CD4-positive, alpha-beta T cell treated with Interleukin-10 for 1 hour (primary cell): ENCODE results near the gene AK9.
A peak's percentile ranks its signal among the peaks of the same experiment; 100 is the strongest.
"Not testable (repeated sequence)": the region's sequence is repeated elsewhere in the genome, so short reads cannot be mapped to it uniquely, and the experiment has no call there.

Experiments used
- DNase-seq: peaks from one replicate; pipeline ENCODE4 v3.0.0-alpha.2; 2020

The AK9 gene

DNA sequence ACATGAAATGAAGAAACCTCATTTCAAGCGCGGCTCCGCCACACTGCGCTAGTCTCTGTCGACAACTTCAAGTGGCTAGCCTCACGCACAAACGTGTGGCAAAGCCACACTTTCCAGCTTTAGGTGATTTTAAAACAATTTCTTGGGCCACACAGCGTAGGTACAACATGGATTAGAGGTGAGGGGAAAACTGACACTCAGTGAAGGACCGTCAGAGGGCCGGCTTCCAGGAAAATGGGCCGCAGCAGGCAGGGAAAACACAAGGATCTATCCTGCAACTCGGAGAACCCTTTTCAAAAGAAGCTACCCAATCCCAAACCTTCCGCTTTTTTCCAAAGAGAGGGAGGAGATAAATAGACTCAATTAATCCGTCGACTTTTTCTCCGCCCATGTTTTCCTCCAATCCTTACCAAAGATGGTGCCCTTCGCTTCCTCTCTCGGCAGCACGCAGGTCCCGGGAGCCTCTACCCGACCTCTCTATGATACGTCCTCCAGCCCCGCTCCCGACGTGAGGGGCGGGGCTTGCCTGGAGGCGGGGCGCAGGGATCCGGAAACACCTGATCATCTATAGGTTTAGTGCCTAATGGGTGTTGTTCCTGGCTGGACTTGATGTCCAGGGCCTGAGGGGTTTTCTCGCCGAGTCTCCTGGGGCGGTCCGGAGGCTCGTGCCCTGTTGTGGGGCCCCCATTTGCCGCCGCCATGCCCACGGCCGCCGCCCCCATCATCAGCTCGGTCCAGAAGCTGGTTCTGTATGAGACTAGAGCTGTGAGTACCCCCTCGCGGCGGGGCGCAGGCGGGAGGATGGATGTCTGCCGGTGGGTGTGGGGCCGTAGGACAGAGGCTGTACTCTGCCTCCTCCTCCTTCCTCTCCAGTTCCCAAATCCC is at the start of gene AK9, which contains the start of gene FIG4:
Gene AK9, minus strand, starts transcription at position 466 of the 885 bp plus-strand sequence. CDS start 15,457 bp downstream, outside the sequence.
Gene FIG4, plus strand, starts transcription at position 560 of the 885 bp plus-strand sequence. Its CDS starts 140 bp downstream, at position 700.
- DNase-seq = peak; percentile 91

DNA sequence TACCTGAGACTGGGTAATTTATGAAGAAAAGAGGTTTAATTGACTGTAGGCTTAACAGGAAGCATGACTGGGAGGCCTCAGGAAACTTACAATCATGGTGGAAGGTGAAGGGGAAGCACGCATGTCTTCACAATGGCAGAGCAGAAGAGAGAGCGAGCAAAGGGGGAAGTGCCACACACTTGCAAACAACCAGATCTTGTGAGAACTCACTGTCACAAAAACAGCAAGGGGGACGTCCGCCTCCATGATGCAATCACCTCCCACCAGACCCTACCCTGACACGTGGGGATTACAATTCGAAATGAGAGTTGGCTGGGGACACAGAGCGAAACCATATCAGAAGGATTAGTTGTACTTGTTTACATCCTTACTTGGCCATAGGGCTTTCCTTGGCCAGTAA is 49.8 kb upstream of the AK9 start:
- DNase-seq = no peak

DNA sequence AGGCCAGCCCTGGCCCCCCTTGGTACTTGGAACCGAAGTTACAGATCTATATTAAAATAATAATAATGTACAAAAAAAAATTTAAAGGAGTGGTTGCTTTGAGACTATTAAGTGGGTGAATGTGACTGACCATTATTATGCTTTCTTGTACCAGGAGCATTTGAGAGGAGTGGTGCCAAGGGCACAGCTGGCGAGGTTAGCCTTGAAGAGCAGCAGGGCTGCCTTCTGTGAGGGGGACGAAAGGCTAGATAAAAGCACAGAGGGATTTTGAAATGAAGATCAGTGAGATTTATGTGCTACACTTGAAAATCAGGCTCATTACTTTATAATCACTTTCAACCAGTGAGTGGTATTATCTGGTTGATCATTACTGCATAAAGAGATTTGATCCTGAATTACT is 48.7 kb upstream of the AK9 start:
- DNase-seq = no peak

DNA sequence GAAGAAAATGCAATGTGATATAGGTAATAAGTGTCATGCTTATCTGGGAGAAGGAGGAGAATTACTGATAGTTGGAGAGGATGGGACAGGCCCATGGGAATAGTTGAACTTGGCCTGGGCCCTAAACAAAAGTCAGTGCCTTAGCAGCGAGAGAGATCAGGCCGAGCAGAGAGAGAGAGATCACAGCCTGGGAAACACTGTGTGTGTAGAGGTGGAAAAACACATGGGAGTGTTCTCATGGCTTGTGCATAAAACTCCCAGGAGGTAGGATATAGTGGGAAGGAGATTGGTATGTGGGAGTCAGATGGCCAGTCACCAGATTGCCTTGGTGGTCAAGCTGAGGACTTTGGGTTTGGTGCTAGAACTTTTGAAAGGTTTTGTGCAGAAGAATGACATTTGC is 47.7 kb upstream of the AK9 start:
- DNase-seq = no peak

DNA sequence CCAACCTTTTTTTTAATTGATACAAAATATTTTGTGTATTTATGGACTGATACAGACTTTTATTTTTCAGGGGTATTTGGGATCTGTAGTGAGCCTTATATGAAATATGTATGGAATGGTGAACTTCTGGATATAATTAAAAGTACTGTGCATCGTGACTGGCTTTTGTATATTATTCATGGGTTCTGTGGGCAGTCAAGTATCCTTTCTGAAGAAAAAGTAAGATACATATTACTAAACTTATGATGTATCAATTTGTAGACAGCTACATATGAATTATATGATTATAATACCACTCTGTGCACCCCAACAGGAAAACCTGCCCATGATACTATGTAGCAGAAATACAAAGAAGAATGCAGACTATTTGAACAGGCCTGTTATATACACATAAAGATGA is 47.3 kb upstream of the AK9 start:
- no peak for DNase-seq

DNA sequence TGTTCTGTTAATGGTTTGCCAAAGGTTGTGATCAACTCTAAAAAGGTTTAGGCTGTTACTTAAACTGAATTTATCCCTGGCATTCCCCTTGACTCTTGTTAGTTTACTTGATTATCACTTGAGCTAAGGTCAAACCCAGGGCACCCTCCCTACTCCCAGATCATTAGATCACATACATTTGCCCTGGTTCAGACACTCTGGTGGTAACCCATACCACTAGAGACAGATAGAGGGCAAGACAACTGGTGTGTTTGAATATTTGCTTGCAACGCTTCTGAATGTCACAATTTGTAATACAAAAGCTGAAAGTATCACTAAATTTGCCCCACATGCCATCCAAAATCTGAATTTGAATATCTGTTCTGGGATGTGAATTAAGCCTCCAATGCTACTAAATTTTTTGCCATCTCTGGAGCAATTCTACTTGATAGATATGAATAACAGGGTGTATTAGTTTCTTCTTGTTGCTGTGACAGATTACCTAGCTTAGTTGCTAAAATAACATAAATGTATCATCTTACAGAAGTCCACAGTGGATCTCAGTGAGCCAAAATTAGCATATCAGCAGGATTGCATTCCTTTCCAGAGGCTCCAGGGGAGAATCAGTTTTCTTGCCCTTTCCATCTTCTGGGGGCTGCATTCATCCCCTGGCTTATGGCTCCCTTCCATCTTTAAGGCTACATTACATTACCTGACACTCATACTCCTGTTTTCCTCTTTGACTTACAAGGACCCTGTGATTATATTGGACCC is 45.4 kb upstream of the AK9 start:
- no peak for DNase-seq

DNA sequence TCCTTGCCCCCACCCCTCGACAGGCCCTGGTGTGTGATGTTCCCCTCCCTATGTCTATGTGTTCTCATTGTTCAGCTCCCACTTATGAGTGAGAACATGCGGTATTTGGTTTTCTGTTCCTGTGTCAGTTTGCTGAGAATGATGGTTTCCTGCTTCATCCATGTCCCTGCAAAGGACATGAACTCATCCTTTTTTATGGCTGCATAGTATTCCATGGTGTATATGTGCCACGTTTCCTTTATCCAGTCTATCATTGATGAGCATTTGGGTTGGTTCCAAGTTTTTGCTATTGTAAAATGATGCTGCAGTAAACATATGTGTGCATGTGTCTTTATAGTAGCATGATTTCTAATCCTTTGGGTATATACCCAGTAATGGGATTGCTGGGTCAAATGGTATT is 34.2 kb upstream of the AK9 start:
- not testable (repeated sequence) for DNase-seq

DNA sequence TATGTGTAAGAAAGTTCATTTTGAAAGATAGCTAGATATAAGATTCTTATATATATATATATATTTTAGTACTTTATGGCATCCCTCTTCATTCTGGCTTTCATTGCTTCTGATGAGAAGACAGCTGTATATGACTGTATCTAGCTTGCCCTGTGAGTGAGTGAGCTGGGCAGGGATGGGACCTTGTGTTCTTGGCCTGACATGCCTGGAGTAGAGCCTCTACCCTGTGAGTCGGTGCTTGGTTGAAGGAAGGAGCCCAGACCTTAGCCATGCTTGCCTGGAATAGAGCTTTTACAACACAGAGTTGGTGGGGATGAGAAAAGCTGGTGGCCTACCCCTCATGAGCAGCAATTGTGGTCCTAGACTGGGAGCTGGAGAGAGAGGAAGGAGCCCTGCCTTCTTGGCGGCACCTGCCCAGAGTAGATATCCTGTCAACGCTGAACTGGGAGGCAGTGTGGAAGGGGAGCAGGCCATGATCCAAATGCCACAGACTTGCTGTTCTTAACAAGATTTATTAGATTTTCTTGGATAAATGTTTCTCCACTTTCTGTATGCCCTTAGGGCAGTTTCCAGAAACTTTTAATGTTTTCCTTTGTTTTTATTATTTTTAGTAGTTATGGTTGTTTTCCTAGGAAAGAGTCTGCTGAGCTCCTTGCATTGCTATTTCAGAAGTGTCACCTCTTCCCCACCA is 31.7 kb upstream of the AK9 start:
- DNase-seq = no peak

DNA sequence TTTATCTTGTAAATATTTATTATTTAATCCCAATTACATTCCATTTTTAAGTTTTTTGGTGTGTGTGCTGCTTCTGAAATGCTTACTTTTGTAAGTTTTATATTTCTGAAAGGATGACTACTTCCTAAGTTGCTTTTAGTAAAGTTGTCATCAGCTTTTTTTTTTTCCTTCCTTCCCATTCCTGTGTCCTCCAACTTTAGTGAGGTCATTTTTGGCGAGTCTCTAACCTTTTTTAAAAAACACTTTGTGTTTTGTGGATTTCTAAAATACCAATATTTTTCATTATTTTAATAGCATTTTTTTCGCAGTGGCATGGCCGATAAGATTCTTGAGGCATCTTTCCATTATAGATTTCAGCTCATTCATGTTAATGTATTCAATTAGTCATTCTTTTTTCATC is 31.0 kb upstream of the AK9 start:
- no peak for DNase-seq

DNA sequence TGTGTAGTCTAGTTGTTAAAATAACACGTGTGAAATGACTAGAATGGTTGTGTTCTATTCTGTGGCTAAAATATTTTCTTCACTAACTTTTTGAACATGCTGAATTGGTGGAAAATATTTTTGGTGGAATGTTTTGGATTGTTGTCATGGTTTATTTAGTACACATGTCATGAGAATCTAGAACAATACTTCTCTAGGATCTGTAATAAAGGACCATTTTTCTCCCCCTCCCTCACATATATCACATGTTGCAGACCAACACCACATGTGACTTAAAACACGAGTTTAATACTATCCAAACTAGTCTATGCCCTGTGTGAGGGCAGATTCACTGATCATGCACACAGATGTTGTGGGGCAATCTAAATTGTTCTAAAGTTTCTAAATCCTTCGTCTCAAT is 29.3 kb upstream of the AK9 start:
- no peak for DNase-seq

DNA sequence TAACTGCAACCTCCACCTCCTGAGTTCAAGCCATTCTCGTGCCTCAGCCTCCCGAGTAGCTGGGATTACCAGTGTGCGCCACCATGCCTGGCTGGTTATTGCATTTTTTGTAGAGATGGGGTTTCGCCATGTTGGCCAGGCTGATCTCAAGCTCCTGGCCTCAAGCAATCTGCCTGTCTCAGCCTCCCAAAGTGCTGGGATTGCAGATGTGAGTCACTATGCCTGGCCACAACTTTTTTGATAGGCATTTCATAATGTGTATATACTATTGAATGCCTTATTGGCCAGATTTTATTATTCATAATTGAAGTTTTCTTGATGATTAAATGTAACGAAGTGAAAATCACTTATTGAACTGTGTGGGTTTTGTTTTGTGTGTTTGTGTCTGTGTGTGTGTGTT is 28.0 kb upstream of the AK9 start:
- no peak for DNase-seq

DNA sequence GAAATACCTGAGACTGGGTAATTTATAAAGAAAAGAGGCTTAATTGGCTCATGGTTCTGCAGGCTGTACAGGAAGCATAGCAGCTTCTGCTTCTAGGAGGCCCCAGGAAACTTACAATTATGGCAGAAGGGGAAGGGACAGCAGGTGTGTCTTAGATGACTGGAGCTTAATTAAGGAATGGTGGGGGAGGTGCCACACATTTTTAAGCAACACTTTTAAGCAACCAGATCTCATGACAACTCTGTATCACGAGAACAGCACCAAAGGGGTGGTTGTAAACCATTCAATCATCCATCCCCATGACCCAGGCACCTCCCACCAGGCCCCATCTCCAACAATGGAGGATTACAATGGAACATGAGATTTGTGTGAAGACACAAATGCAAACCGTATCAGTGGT is 27.0 kb upstream of the AK9 start:
- no peak for DNase-seq

DNA sequence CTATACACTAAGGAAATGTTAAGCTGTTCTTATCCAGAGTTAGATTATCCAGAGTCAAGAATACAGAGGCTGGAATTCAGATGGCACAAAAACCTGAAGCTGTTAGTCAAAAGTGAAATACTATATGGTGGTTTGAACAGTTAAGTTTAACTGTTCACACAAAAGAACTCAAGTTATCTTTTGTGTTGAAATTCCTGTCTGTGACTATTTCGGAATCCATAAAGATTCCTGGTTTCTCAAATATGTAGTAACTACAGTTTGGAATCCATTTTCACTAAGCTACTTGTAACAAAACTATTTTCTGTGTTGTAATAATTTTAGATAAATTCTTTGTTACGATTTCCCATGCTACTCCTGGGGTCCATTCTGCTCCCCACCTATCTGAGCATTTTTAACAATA is 24.6 kb upstream of the AK9 start:
- no peak for DNase-seq

DNA sequence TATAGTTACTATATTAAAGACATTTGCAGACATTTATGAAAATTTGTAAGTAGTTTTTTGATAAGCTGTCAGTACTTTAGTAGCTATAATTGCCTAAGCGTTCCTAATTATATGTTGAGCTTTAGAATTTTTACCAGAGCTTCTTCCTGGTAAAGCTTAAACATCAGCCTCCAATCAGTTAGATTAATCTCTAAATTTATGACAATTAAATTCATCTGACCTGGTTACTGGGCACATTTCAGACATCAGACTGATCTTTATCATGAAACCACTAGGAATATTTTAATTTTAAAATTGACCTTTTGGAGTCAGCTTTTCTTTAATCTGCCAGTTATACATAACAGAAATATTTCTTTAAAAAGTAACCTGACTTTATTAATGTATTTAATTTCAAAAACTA is 23.6 kb upstream of the AK9 start:
- no peak for DNase-seq

DNA sequence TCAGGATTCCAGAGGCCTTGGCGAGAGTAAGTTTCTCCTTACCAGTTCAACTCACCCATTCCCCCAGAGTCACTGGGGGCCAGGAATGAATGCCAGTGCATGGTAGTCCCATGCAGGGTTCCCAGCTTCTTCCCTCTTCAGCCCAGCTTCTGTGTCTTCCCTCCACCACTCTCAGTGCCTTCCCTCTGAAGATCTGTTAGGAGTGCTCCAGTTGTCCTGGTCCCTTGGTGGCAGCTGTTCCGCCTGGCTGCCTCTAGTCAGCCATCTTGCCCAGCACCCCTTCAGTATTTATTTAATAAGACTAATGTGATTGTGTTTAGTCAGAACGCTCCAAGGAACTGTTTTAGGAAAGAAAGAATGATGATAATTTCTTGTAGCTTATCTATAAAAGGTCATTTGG is 23.2 kb upstream of the AK9 start:
- DNase-seq = no peak

DNA sequence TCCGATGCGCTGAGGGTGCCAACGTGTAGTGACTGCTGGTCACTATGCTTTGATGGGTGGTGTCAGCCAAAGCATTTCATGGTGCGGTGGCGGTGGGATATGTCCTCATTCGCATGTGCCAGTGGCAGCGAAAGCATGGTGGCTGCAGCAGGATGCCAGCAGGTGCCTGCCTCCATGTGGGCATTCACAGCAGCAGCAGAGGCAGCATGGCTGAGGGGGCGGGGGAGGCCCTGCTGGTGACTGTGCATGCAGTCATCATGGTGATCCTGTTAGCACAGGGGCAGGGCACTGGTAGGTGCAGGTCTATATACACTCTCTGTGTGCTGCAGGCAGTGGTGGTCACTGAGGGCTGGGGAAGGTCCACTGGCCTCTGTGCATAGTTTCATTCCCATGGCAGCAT is 22.1 kb upstream of the AK9 start:
- no peak for DNase-seq

DNA sequence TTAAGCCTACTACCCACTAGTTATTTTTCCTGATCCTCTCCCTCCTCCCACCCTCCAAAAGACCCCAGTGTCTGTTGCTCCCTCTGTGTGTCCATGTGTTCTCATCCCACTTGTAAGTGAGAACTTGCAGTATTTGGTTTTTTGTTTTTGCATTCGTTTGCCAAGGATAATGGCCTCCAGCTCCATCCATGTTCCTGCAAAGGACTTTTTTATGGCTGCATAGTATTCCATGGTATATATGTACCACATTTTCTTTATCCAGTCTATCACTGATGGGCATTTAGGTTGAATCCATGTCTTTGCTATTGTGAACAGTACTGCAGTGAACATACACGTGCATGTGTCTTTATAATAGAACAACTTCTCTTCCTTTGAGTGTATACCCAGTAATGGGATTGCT is 17.1 kb upstream of the AK9 start:
- not testable (repeated sequence) for DNase-seq

DNA sequence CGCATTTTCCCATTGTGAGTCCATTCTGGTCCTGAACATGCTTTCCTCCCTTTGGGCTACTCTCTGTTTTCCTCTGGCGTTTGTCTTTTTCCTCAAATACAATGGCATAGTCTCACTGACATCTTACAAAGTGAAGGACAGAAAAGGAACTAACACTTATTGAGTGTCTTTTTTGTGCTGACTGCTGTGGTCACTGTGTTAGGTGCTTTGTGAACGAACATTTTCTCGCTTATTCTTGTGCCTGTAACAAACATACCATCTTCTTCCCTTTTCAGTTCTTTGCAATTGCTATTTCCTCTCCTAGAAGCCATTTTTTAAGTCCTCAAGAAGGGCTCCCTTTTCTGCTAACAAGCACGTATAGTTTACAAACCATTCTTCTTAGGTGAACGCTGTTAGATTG is 15.5 kb upstream of the AK9 start:
- no peak for DNase-seq

DNA sequence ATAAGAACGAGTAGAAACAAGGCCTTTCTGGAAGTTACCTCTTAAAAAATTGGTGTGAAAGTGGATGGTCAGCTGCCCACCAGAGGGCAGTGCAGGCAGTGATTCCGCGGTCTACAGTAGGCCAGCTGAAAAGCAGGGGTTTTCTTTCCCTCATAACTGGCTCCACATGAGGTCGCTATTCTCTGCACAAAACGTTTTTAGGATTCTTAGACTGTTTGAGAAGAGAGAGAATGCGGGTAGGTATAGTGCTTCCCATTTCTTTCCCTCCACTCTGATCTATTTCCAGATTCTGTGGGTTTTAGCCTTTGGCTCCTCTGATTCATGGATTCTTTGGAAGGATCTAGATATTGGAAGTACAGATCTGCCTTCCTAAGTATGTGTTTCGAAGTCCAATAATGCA is 14.3 kb upstream of the AK9 start:
- peak; percentile 80 for DNase-seq

DNA sequence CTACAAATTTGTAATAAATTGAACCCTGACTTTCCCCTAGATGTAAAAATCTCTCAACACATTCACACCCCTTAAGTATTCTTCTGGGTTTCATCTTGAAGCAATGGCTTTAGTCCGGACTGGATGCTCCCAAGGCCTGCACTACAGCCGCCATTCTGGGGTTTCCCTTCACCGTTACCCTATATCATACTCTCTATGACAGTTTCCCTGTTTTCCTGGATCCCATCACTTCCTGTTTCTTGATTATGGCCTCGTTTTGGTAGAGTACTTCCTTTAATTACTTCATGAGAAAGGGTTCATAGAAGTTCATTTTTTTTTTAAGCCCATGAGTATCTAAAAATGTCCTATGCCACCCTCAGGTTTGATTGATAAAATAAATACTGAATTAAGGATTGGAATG is 11.8 kb upstream of the AK9 start:
- DNase-seq = no peak

DNA sequence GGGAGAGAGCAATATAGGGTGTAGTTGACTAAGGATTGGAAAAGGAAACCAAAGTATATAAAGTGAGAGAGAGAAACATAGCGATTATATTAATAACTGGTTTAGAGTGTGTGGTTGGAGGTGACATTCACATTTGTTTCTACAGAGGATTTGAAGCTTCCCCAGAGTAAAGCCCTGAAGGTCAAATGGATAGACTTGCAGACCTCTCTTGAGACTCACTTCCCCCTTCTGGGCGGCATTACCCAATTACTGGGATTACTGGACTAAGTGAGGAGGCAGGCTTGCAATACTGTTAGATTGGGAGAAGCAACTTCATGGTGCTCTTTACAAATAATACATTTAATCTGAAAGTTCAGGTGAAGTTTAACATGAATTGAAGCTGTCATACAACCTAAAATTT is 10.8 kb upstream of the AK9 start:
- no peak for DNase-seq

DNA sequence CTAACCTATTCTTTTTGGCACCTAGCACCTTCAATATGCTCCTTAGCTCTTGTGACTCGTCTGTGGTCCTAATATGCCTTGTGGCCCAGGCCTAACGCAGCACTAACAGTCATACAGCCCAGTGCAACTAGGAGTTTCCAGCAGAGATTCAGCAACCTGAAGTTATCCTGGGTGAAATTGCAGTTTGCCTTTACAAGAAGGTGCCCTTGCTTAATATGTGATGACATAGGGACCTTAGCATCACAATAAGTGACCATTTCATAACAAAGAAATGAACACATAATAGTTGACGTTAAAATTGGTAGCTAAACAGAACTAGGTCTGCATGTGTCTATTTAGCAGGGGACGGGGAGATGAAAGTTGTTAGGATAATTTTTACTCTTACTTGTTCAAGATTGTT is 10.2 kb upstream of the AK9 start:
- no peak for DNase-seq

DNA sequence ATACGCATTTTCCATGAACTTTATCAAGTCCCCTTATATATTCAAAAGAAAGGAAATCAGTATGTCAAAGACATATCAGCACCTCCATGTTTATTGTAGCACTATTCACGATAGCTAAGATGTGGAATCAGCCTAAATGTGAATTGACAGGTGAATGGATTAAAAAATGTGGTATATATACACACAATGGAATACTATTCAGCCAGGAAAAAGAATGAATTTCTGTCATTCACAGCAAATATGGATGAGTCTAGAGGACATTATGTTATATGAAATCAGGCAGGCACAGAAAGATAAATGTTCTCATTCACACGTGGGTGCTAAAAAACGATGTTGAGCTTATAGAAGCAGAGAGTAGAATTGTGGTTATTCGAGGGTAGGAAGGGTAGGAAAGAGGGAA is 5.4 kb upstream of the AK9 start:
- DNase-seq = no peak

DNA sequence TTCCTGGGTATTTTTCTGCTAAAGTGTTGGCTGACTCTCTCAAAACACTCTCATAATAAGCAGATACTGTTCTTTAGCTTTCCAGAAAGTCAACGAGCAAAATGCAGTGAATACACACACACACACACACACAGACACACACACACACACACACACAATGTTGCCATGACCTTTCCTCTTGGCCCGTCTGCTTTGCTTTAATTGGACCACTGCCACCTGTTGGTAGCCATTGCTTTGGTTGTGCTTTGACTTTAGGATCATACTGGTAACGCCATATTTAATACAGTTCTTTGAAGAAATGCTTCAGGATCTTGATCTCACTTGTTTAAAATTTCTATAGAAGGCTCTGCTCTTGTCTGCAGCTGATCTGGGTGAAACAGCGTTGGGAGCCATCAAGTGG is 4.5 kb upstream of the AK9 start:
- DNase-seq = peak; percentile 19
